HepG2 (cell line): ENCODE measurements around the gene DUSP2. TPM values are rescaled to one million over a fixed set of nuclear protein-coding genes. Genes with fewer than 3 reads are reported as not detected.

Experiments
- ATAC-seq: fragments of 200-7000 bp; cut with Tn5 transposase; 3 replicates; pipeline ENCODE4 v1.9.1; 2020; ENCODE audit warnings: mild to moderate bottlenecking, moderate library complexity
- BruUV-seq: library from RNA; stranded (reverse); fragments of 400-500 nt; replicated peaks from 2 replicates; lab custom pipeline; 2021; lab: Mats Ljungman, UMichigan
- CTCF ChIA-PET: fragments of 300-600 bp; formaldehyde crosslinking; extraction: SDS; loops from one replicate; lab custom pipeline; 2021; ENCODE audit warnings: low total read pairs, inconsistent platforms, low intra/inter-chr PET ratio; lab: Yijun Ruan, JAX
- POLR2A ChIA-PET: fragments of 350-600 bp; sonication (Branson Sonifier 250); formaldehyde crosslinking; loops from one replicate; lab custom pipeline; 2020; ENCODE audit warnings: antibody characterized with exemption, inconsistent platforms; lab: Yijun Ruan, JAX
- DNase-seq: peaks from one replicate; pipeline ENCODE4 v3.0.0-alpha.2; 2015; ENCODE audit warnings: low spot score
- FAIRE-seq: peaks from 3 replicates; lab custom pipeline; 2011; peaks lifted over from hg19 to GRCh38; lab: Jason Lieb, UNC
- H2AFZ ChIP-seq: one replicate; pipeline ENCODE4 v1.6.1; 2011; ENCODE audit warnings: low read length, inconsistent platforms
- H3K27ac ChIP-seq: fragments of 300-600 bp; 3 replicates; pipeline ENCODE4 v1.8.0; 2011; ENCODE audit warnings: mixed run types, mild to moderate bottlenecking, mixed read lengths, low read length, inconsistent platforms; ENCODE audit not compliant: insufficient read depth; ENCODE audit errors: extremely low read length
- H3K27me3 ChIP-seq, 2 experiments: fragments of 200-600 bp in 1 of 2; 2 replicates in 1 of 2; 3 replicates in 1 of 2; pipeline versions ENCODE4 v1.6.0 to v1.8.0; 2011; ENCODE audit warnings: low read length in 2 of 2, mild to moderate bottlenecking in 2 of 2, moderate library complexity in 2 of 2, inconsistent platforms in 1 of 2; ENCODE audit not compliant: insufficient read depth in 2 of 2, control insufficient read depth in 1 of 2
- H3K36me3 ChIP-seq, 2 experiments: fragments of 200-600 bp in 1 of 2; replicated peaks in 1 of 2; 2 replicates in 1 of 2; 3 replicates in 1 of 2; pipeline versions ENCODE4 v1.5.1 to v1.8.0; 2011; ENCODE audit warnings: low read length in 2 of 2, inconsistent platforms in 1 of 2; ENCODE audit not compliant: insufficient read depth in 2 of 2, control insufficient read depth in 1 of 2
- H3K4me1 ChIP-seq: 2 replicates; pipeline ENCODE4 v1.5.1; 2012; ENCODE audit warnings: low read length, inconsistent platforms; ENCODE audit not compliant: insufficient read depth
- H3K4me2 ChIP-seq: 2 replicates; pipeline ENCODE4 v1.6.0; 2011; ENCODE audit warnings: low read depth, low read length, inconsistent platforms
- H3K4me3 ChIP-seq, 3 experiments: fragments of 200-600 bp in 1 of 3; sonication (generic), shearing (Covaris generic) in 1 of 3; replicated peaks in 1 of 3; 2 replicates each; pipeline ENCODE4 v1.5.1; 2011 to 2016; ENCODE audit warnings: low read length in 3 of 3, inconsistent platforms in 2 of 3, low read depth in 2 of 3, mild to moderate bottlenecking in 2 of 3, control low read depth in 1 of 3, mixed read lengths in 1 of 3; ENCODE audit not compliant: insufficient read depth in 1 of 3
- H3K79me2 ChIP-seq: one replicate; pipeline ENCODE4 v1.6.1; 2011; ENCODE audit warnings: low read length, inconsistent platforms; ENCODE audit not compliant: insufficient read depth
- H3K9ac ChIP-seq: 2 replicates; pipeline ENCODE4 v1.6.0; 2011; ENCODE audit warnings: mild to moderate bottlenecking, low read depth, low read length, inconsistent platforms; ENCODE audit not compliant: insufficient read depth
- H3K9me3 ChIP-seq: 2 replicates; pipeline ENCODE4 v1.5.1; 2012; ENCODE audit warnings: mild to moderate bottlenecking, low read length
- H4K20me1 ChIP-seq: 2 replicates; pipeline ENCODE4 v1.6.0; 2011; ENCODE audit warnings: inconsistent platforms, mild to moderate bottlenecking, low read length, moderate library complexity; ENCODE audit not compliant: insufficient read depth
- GTF3A ChIP-seq: sonication (generic); formaldehyde crosslinking; conservative IDR thresholded peaks from 2 replicates; pipeline ENCODE4 v1.4.0; 2020; ENCODE audit warnings: mild to moderate bottlenecking, missing genetic modification reagents
- MEIS2 ChIP-seq: sonication (generic); formaldehyde crosslinking; IDR thresholded peaks from 2 replicates; pipeline ENCODE4 v1.9.0; 2021; ENCODE audit warnings: mild to moderate bottlenecking, missing genetic modification reagents
- PAF1 ChIP-seq: IDR thresholded peaks from 2 replicates; pipeline ENCODE4 v1.6.1; 2016; ENCODE audit warnings: missing genetic modification reagents, missing compliant biosample characterization
- SNAPC5 ChIP-seq: sonication (generic); formaldehyde crosslinking; IDR thresholded peaks from 2 replicates; pipeline ENCODE4 v1.8.1; 2023; ENCODE audit warnings: mild to moderate bottlenecking, missing genetic modification reagents, borderline replicate concordance
- ZMYM2 ChIP-seq: sonication (generic); formaldehyde crosslinking; IDR thresholded peaks from 2 replicates; pipeline ENCODE4 v1.8.0; 2022; ENCODE audit warnings: mild to moderate bottlenecking, missing genetic modification reagents
- ZNF468 ChIP-seq: sonication (generic); formaldehyde crosslinking; IDR thresholded peaks from 2 replicates; pipeline ENCODE4 v1.8.0; 2022; ENCODE audit warnings: mild to moderate bottlenecking, moderate library complexity, missing genetic modification reagents
- WGBS: methylation state at CpG from one replicate; pipeline ENCODE4 v1.1.6; 2017; ENCODE audit warnings: low lambda C conversion rate; 5-methylcytosine and 5-hydroxymethylcytosine counted together
- in situ Hi-C: cut with HindIII; loops from 2 replicates; pipeline ENCODE4 v1.10.0; 2017; ENCODE audit warnings: low pct_unique_long_range_greater_than_20kb; ENCODE audit not compliant: extremely low pct_ligation_motif_present
- intact Hi-C: fragments of 100-400 bp; cut with micrococcal nuclease; formaldehyde crosslinking; loops from one replicate; pipeline ENCODE4 v1.10.0; 2022; ENCODE audit not compliant: unreplicated experiment
- polyA plus RNA-seq, 8 experiments: library from polyadenylated mRNA; depleted of rRNA in 3 of 8; stranded (reverse) in 7 of 8; unstranded in 1 of 8; fragments of >200 nt; fragmentation: Illumina TruSeq in 4 of 8; extraction: Trizol in 4 of 8; gene quantifications; 2 replicates each; pipeline versions ENCODE4 v1.2.1 to v1.2.3, GENCODE V29; 2011 to 2016; ENCODE audit warnings: low read depth in 4 of 8, missing spikeins in 1 of 8, mixed read lengths in 1 of 8; ENCODE audit not compliant: insufficient read depth in 1 of 8
- total RNA-seq, 5 experiments: library from RNA; depleted of rRNA; stranded (reverse); fragments of >200 nt; fragmentation: Illumina TruSeq; extraction: Trizol; gene quantifications; 2 replicates each; pipeline ENCODE4 v1.2.3, GENCODE V29; 2016; ENCODE audit warnings: low read depth in 1 of 5

The DUSP2 gene
- total and polyA plus RNA-seq, 2 of the 13 experiments (the other 11 are each of a cell fraction or from before 2014, with no cell fraction given): not detected

GRCh38 chr2:96151595-96152303 lies 6.5 kb upstream of the DUSP2 start (continued):
- no peak for TF ChIP-seq SNAPC5
- TF ChIP-seq MEIS2: no peak
- TF ChIP-seq ZNF468 (CRISPR knock-in tag): no peak
- TF ChIP-seq, all 625 proteins: peak for 0

GRCh38 chr2:96150791-96151594 lies 5.8 kb upstream of the DUSP2 start:
- BruUV-seq: no TSS peak
- Histone ChIP-seq H3K79me2 (no peaks in the 10 kb centered on the region), H3K4me1 (peaks cover 11% of the 10 kb centered on the region), H4K20me1 (no peaks in the 10 kb centered on the region), H2AFZ (no peak overlapping the region), H3K9me3 (no peaks in the 10 kb centered on the region), H3K27ac (no peak overlapping the region), H3K4me2 (no peak overlapping the region), H3K9ac (no peak overlapping the region), H3K4me3 (no peak overlapping the region), H3K27me3 (peaks cover 18 to 72% of the 10 kb centered on the region in 2 experiments; a peak in 4 of 5 replicates), H3K36me3 (no peaks in the 10 kb centered on the region)
- FAIRE-seq (no peak), DNase-seq (no peak), ATAC-seq (no peak)
- WGBS: 35% methylated on average over 14 of the region's 14 CpGs
- CTCF ChIA-PET: no interaction called here
- in situ Hi-C loops (no loop called here), intact Hi-C loops (no loop called here)
- TF ChIP-seq PAF1 (CRISPR knock-in tag) (no peak), ZMYM2 (CRISPR knock-in tag) (no peak), GTF3A (CRISPR knock-in tag) (no peak)
- POLR2A ChIA-PET: no interaction called here
